Activated T-helper 9 cell treated with anti-CD3 and anti-CD28 coated beads, Interleukin-2, amount 50 U/mL, for 16 hours (primary cell): ENCODE measurements around the gene TNIP1.

Experiments
- DNase-seq: peaks from one replicate; pipeline ENCODE4 v3.0.0-alpha.2; 2020; ENCODE audit warnings: low read depth

TNIP1 gene

DNA sequence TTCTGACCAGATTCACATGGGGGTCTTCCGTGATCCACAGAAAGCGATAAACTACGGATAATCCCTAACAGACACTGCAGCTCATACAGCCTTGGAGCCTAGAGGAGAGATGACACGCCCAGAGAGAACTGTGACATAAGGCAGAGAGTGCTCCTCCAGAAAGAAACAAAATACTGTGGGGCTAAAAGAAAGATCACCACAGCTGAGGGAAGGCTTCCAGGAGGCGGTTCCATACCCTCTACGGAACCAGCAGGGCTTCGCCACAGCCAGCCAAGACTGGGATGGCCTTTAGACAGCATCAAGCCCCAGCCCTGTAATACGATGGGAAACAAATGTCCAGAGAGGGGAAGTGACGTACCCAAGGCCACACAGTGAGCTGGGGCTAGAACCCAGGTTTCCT, 41.2 kb downstream of the TNIP1 start:
- no peak for DNase-seq

DNA sequence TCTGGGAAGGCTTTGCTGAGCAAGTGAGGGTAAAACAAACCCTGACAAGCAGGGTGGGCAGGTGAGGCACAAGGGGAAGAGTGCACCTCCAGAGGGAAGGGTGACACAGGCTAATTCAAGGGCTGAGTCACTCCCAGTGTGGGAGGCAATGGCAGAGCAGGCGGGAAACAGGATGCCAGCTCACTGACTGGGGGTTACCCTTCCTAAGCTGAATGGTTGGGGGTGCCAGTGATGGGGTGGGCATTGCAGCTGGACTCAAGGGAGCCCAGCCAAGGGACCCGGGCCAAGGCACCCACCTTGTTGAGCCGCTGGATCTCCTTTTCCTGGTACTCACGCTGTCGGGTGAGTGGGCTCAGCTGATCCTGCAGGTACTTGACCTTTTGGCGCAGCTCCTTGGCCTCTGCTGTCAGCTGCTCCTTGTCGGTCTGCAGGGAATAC, 42.0 kb downstream of the TNIP1 start:
- no peak for DNase-seq

DNA sequence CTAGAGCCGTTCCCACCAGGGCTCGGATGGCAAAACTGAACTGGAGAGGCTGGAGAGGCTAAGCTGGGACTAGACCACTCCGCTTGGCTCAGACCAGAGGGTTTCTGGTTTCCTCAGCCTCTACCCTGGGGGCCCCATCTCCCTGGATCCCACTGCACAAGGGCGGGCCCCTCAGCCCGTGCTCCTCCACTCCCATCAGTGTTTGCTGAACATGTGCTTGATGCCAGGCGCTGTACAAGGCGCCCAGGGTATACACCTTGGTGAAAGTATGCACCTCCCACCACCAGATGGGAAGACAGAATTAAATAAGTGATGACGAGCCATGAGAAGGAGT, 42.5 kb downstream of the TNIP1 start:
- no peak for DNase-seq

DNA sequence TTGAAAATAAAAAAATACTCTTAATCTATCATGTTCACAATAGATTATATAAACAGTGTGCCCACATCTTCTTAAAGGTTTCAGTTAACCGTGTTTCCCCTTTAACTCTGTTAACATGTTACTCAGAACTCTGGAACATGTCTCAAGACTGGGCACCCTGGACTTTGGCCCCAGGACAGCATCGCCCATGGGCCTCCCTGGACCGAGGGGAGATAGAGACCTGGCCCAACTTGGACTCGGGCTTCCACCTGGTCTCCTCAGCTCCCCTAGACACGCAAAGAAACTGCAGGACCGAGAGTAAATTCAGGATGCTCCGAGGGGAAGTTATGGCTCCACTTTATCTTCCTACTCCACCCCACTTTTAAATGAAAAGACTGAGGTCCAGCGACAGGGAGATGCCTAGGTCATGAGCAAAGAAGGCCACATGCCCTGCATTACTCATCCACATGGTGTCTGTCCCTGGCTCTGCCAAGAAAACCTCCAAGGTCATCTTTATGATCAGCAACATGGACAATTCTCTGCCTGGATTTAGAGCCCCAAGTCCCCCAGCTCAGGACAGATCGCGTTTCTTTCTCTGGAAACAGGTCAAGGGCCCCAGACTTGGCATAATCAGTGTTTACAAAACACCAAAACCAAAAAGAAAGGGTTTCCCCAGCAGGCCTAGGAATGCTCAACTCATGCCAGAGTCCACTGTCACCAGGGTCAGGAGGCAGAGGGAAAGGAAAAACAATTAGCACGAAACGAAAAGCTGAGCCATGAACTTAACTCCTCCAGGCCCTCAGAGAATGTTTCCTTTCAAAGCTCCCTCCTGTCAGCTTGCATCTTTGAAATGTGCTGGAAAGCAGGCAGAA, 43.0 kb downstream of the TNIP1 start:
- DNase-seq = no peak

DNA sequence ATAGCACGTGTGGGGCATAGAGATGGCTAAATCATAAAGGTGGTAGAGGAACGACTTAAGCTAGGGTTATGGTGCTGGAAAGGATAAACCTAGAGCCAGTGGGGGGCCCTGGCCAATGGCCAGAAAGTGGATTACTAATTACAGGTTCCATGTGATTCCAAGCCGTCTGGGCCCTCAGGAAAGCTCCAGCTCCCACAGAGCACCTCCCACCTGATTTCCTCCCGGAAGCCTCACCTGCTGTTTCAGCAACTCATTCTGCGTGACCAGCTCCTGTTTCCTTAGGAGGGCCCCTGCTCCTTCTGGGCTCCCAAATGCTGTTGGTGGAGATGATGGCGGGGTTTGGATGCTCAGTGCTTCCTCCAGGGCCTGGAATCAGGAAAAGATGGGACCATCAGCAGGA, 44.3 kb downstream of the TNIP1 start:
- no peak for DNase-seq

DNA sequence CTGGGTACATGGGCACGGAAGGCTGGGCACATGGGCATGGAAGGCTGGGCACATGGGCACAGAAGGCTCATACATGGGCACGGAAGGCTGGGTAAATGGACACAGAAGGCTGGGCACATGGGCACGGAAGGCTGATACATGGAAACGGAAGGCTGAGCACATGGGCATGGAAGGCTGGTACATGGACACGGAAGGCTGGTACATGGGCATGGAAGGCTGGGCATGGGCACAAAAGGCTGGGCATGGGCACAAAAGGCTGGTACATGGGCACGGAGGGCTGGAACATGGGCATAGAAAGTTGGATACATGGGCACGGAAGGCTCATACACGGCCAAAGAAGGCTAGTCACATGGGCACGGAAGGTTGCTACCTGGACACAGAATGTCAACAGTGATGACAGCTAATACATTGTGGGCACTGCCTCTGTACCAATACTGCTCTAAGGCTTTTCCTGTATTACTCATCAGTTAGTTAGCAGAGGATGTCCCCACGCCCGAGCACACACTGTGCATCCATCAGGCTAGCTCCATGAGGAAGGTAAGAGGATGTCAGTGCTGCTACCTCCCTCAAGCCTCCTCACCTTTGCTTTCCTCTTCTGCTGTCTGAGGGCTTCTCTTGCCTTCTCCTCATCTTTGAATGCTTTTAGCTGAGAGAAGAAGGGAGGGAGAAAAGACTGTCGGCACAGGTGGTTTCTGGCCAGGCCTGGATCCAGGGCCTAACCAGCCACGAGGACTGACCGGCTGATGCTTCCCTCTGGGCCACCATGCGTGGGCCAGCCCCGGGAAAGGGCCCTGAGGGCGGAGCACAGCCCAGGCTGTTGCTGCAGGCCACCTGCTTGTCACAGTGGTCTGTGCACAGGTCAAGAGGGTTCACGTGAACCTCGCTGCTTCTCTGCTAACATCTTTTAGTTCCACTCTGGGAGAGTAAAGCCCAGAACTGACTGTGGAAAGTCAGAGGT, 46.1 kb downstream of the TNIP1 start:
- no peak for DNase-seq

DNA sequence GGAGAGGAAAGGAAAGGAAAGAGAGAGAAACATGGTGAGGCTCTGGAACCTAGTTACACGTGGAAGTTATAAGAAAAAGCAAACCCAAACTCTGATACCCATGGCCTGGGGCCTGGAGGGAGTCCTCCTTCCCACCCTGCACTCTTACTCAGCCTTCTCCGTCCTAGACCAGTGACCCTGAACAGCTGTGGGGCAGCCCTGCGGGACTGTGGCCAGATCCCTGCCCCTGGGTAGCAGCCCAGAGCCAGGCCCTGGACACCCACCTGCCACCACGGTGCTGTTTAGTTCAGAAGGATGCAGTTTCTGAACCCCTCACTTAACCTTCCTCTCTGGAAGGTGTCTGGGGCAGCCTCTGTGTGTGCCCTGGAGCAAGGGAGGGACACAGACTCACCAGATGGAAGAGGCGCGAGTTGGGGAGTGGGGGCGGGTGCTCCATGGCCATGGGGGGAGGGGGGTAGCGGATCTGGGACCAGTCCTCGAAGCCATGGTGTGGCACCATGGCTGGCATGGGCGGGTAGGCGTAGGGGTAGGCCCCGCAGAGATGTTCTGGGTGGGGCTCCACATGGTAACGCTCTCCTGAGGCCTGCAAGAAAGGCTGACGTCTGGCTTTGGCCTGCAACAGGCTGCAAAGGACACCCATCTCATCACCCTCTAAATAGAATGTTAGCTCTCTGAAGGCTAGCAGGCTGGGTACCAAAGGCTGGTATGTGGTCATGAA, 47.5 kb downstream of the TNIP1 start:
- DNase-seq = no peak

DNA sequence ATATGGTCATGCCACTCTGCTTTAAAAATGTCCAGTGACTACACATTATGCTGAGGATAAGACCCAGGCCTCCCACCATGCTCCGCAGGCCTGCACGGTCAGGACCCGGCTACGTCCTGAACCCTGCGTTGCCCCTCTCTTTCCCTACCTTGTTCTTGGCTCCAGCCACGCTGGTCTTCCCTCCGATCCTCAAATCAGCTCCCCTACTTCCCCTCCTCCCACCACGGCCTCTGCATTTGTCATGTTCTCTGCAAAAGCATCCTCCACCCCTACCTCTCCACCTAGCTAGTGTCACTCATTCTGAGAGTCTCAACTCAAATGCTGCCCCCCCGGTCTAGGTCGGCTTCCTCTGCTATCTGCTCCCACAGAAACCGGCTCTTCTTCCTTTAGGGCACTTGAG, 49.3 kb downstream of the TNIP1 start:
- no peak for DNase-seq

GRCh38 chr5:151030379-151030778, 50.5 kb downstream of the TNIP1 start:
- no peak for DNase-seq

DNA sequence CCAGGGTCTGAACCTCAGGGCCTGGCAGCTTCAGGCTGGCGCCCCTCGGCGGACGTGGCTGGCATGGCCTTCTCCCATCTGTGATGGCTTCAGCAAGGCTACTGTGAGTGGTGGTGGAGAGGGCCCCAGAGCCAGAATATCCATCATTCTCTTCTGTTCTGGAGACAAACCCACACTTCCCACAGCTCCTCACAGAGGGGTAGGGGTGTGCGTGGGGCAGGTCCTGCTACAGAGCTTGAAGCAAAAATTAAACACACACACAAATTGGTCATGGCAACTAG, 50.8 kb downstream of the TNIP1 start:
- DNase-seq = no peak

GRCh38 chr5:151029179-151030055, 51.4 kb downstream of the TNIP1 start:
- DNase-seq = no peak

DNA sequence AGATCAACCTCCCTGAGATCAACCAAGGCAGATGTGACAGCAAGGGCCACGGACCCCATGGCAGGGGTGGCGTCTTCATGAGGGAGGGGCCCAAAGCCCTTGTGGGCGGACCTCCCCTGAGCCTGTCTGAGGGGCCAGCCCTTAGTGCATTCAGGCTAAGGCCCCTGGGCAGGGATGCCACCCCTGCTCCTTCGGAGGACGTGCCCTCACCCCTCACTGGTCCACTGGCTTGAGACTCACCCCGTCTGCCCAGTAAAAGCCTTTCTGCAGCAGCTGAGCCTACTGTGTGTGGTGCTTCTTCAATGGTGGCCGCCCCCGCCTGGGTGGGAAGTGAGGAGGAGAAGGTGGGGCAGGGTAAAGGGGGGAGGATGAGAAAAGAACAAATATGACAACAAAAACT, 52.1 kb downstream of the TNIP1 start:
- no peak for DNase-seq

- no peak for DNase-seq
These were observed 52.8 kb downstream of the TNIP1 start for GRCh38 chr5:151027961-151028479.

- DNase-seq = no peak
These were observed 54.2 kb downstream of the TNIP1 start for GRCh38 chr5:151026679-151027078.

GRCh38 chr5:151026088-151026487, 54.7 kb downstream of the TNIP1 start:
- DNase-seq = no peak

DNA sequence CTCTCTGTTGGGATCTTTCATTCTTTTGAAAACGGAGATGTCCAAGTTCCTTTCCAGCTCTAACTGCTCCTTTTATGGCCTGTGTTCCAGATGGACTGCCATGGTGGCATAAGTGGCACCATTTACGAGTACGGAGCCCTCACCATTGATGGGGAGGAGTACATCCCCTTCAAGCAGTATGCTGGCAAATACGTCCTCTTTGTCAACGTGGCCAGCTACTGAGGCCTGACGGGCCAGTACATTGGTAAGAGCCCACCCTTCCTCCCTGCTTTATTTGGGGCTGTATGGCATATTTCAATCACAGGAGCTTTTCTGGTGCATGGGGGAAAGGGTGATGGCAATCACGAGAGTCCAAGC, 55.6 kb downstream of the TNIP1 start:
- DNase-seq = no peak

GRCh38 chr5:151024440-151025249, 56.2 kb downstream of the TNIP1 start:
- DNase-seq = no peak

DNA sequence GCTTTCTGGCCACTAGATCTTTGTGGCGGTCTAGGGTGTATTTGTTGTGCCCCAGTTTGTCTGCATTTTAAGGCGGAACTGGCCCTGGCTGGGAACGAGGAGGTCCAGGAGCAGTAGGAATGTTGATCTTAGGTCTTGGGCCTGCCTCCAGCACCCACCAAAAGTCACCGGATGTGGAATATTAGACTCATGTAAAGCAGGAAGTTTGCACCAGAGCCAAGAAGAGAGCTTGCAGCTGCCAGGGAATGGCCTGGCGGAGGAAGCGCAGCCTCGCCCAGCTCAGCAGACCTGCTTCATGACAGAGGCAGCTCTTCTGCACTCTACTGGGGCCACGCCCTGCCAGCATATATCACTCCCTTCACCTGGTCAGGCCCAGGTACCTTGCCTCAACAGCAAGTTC, 57.2 kb downstream of the TNIP1 start:
- no peak for DNase-seq

GRCh38 chr5:151023047-151023615, 57.7 kb downstream of the TNIP1 start:
- no peak for DNase-seq

- no peak for DNase-seq
These were observed 58.3 kb downstream of the TNIP1 start for GRCh38 chr5:151022511-151023018.
